ENCODE measurements around the gene CCNH. TPM values are rescaled to one million over a fixed set of nuclear protein-coding genes. Genes with fewer than 3 reads are reported as not detected.

The CCNH gene
- total RNA-seq = 79.7 and 108 TPM in 2 replicates

DNA sequence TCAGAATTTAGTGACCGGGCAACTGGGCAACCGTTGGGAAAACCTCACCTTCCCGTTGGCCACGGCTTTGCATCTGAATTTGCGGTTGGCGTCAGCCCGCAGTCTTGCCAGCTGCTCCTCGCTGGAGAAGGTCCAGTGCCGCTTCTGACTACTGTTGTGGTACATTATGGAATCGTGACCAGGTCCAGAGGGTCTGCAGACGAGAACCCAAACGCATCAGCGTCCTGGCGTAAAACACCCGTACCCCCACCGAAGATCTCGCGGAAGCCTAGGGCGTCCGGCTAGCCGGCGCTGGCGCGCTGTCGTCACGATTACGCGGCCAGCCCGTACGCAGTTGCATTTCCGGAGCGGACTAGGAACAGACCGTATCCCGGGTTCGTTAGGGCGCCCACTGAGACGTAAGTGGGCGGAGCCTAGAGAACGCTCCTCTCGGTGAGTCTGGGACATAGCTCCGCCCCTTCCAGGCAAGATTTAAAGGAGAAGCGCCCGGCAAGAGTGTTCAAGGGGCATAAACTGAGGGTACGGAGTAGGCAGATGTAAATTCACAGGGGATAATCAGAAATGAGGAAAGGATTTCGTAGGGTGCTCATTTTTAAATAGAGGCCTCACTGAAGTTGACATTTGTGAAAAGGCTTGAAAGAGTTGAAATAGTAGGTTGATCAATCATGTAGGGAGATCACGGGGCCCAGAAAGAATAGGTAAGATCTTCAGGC, at the start of gene CCNH:
CCNH (minus strand) TSS at position 301 of the 713 bp plus-strand sequence; CDS start at position 165, 136 bp downstream.

Other genes starting within 250 kb of the CCNH start
- 53.0 and 60.6 TPM in 2 replicates for gene RASA1, start 145.0 kb downstream of the CCNH start, total RNA-seq

Measured in uterine smooth muscle cell (primary cell).